ENCODE measurements around the gene MTHFD1L. TPM values are rescaled to one million over a fixed set of nuclear protein-coding genes. Genes with fewer than 3 reads are reported as not detected.
A peak's percentile ranks its signal among the peaks of the same experiment; 100 is the strongest.

The MTHFD1L gene
- total RNA-seq, 2 donors from 2014 or later = 9.2 to 23.3 TPM

DNA sequence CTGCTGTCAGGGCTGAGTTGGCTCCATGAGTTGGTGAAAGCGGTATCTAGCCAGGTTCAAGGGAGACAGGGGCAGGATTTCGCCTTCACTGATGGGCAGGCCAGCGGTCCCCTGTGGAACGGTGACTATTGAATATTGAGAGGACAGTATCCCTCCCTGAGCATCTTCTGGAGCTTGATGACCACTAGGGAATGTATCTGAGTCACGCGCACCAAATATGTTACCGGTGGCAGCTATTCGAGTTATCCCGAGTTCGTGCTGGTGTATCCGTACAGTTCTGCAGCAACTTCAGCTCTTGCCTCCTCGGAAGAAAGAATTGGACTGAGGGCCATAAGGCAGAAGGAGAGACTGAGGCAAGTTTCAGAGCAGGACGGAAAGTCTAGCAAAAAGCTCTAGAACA is 24.8 kb downstream of the MTHFD1L start:
- intact Hi-C loops (cut with DNase I) = loop anchor here (5.0 kb wide), 1 partner anchor 122 kb away; no protein-coding TSS in a partner anchor
- Histone ChIP-seq H3K27ac (no peak overlapping the region), H3K9me3 (no peaks in the 10 kb centered on the region), H3K9ac (ENCODE audit: low read depth in 2 of 2, low read length in 2 of 2) (no peak overlapping the region), H3K27me3 (no peaks in the 10 kb centered on the region), H3K36me3 (no peaks in the 10 kb centered on the region), H3K4me3 (no peak overlapping the region), H3K4me1 (no peaks in the 10 kb centered on the region)
- TF ChIP-seq, protein P1, sequence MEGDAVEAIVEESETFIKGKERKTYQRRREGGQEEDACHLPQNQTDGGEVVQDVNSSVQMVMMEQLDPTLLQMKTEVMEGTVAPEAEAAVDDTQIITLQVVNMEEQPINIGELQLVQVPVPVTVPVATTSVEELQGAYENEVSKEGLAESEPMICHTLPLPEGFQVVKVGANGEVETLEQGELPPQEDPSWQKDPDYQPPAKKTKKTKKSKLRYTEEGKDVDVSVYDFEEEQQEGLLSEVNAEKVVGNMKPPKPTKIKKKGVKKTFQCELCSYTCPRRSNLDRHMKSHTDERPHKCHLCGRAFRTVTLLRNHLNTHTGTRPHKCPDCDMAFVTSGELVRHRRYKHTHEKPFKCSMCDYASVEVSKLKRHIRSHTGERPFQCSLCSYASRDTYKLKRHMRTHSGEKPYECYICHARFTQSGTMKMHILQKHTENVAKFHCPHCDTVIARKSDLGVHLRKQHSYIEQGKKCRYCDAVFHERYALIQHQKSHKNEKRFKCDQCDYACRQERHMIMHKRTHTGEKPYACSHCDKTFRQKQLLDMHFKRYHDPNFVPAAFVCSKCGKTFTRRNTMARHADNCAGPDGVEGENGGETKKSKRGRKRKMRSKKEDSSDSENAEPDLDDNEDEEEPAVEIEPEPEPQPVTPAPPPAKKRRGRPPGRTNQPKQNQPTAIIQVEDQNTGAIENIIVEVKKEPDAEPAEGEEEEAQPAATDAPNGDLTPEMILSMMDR (IDR thresholded peaks at IDR 0.05) = no peak
- no peak for DNase-seq

DNA sequence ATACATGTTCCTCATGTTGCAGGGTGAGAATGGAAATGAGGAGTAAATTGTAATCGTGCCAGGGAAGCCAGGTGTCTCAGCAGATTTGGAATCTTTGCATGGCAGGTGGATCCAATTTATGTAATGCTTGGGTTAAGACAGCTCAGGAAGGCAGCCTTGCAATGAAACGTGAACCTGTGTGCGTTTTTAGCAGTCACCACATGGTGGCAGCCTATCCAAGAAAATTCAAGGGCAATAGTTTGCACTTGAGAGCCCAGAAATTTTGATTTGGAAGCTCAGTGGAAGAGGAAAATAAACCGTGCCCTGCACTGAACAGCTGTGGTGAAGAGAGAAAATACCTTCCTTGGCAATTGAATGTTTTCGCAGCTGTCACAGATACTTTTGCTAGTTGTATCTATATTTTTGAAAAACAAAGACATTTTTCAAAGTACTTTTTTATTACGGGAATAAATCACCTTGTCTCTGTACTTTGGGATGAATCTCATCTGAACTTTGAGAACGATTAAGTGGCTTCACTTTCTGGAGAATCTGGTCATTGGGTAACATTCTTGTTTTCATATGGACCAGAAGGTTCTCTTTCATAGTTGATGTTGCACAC is 26.5 kb downstream of the MTHFD1L start:
- intact Hi-C loops (cut with DNase I) = loop anchor here (2.0 to 5.0 kb wide), 3 partner anchors 120 to 443 kb away; no protein-coding TSS in a partner anchor
- Histone ChIP-seq H3K36me3 (no peaks in the 10 kb centered on the region), H3K4me1 (no peaks in the 10 kb centered on the region), H3K4me3 (no peak overlapping the region), H3K27ac (no peak overlapping the region), H3K9me3 (no peaks in the 10 kb centered on the region), H3K27me3 (no peaks in the 10 kb centered on the region), H3K9ac (ENCODE audit: low read depth in 2 of 2, low read length in 2 of 2) (no peak overlapping the region)
- TF ChIP-seq, protein P1 (IDR thresholded peaks at IDR 0.05) = peak; percentile 84
- DNase-seq = peak; percentile 71

DNA sequence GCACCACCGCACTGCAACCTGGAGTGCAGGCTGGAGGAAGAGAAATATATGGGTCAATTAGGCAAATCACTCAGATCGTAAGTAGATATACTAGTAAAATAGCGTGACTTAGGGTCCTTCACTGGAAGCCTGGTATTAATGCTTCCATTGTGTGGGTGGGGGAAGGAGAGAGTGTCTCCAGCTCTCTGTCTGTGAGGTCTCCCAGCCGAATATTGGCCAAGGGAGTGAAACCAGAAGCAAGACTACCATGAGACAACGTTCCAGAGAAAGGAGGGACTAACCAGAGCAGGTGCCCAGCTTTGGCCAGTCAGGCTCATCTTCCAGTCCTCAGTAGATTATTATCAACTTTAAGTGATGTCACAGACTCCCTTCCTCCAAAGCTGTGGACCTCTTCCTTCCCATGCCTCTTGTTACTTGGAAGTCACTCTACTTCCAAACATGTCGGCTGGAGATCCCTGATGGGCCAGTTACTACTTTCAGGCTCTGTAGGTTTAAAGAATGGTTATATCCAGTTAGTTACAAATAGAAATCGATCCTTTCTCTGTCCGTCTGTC is 28.8 kb downstream of the MTHFD1L start:
- Histone ChIP-seq H3K4me3 (no peak overlapping the region), H3K9me3 (no peaks in the 10 kb centered on the region), H3K36me3 (no peaks in the 10 kb centered on the region), H3K9ac (ENCODE audit: low read depth in 2 of 2, low read length in 2 of 2) (no peak overlapping the region), H3K4me1 (no peaks in the 10 kb centered on the region), H3K27me3 (no peaks in the 10 kb centered on the region), H3K27ac (no peak overlapping the region)
- TF ChIP-seq, protein P1 (IDR thresholded peaks at IDR 0.05) = no peak
- intact Hi-C loops (cut with DNase I) = loop anchor here (5.0 kb wide), 1 partner anchor 118 kb away; no protein-coding TSS in a partner anchor
- DNase-seq = no peak

DNA sequence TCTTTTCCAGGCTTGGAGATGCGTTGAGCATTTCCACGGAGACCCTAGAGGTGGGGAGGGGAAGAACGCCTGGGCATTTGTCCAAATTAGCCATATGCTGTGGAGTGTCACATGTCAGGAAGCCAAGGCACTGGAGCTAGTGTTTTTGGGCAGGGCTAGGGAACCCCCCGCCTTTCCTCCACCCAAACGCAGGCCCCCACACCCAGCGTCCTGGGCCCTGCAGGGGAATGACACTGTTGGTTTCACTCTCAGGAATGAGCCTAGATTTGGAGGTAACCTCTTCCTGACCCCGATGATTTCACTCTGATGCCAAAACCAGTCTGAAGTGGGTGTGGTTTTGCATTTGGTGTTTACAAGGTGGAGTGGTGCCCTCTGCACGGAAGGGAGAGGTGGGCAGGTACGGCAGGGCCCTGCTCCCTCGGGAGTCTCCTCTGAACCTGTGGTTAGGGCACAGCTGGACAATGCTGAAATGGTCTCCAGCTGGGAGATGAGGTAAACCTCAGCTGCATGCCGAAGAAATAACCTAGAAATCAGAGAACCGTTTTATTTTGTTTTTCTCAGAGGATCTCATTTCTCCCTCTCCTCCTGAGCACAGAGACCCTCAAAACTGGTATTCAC is 29.5 kb downstream of the MTHFD1L start:
- H3K4me3 ChIP-seq = no peak overlapping the region
- no peaks in the 10 kb centered on the region for H3K36me3 ChIP-seq
- no peak overlapping the region for H3K27ac ChIP-seq
- H3K4me1 ChIP-seq = no peaks in the 10 kb centered on the region
- DNase-seq = no peak
- no peaks in the 10 kb centered on the region for H3K9me3 ChIP-seq
- intact Hi-C loops (cut with DNase I) = loop anchor here (5.0 kb wide), 1 partner anchor 117 kb away; no protein-coding TSS in a partner anchor
- no peaks in the 10 kb centered on the region for H3K27me3 ChIP-seq
- H3K9ac ChIP-seq (ENCODE audit: low read depth in 2 of 2, low read length in 2 of 2) = no peak overlapping the region
- TF ChIP-seq, protein P1 (IDR thresholded peaks at IDR 0.05) = no peak

DNA sequence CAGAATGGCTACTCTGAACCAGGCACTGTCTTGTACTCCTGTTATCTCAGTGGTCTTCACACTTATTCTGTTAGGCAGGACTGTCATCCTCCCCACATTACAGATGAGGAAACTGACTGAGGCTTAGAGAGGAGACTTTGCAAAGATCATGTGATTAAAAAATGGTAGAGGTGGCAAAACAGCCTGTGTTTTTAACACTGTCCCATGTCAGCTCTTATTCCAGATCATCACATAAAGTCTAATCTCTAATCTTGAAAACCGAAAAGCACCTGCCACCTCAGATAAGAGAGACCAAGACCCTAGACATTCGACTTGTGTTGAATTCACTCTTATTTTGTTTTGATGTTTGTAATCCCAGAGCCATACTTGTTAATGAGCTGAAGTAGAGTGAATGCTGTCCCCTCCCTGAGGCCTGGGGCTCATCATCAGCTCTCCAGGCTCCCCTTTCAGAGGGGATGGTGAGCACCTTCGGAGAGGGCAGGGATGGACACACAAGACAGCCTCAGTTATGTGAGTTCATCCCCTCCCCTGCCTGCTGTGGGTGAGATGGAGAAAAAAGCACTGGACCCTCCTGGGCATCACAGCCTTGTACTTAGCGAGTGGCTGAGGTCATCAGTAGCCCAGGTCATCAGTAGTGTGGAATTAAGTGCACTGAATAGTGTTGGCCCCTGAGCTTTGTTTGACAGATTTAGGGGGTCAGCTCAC is 30.6 kb downstream of the MTHFD1L start:
- Histone ChIP-seq H3K27ac (no peak overlapping the region), H3K9me3 (no peaks in the 10 kb centered on the region), H3K27me3 (no peaks in the 10 kb centered on the region), H3K4me3 (no peak overlapping the region), H3K36me3 (no peaks in the 10 kb centered on the region), H3K9ac (ENCODE audit: low read depth in 2 of 2, low read length in 2 of 2) (no peak overlapping the region), H3K4me1 (no peaks in the 10 kb centered on the region)
- intact Hi-C loops (cut with DNase I) = no loop called here
- no peak for DNase-seq
- TF ChIP-seq, protein P1 (IDR thresholded peaks at IDR 0.05) = no peak

Measured in colonic mucosa (tissue), 4 donors.